Femur (tissue), 1 donor: ENCODE results near the gene FRS2.
A peak's percentile ranks its signal among the peaks of the same experiment; 100 is the strongest.
"Not testable (repeated sequence)": the region's sequence is repeated elsewhere in the genome, so short reads cannot be mapped to it uniquely, and the experiment has no call there.

Source experiments
- DNase-seq: peaks from one replicate; pipeline ENCODE4 v3.0.0-alpha.2; 2017

FRS2 gene

GRCh38 chr12:69588527-69588926 lies 118.3 kb downstream of the FRS2 start:
- DNase-seq: no peak

DNA sequence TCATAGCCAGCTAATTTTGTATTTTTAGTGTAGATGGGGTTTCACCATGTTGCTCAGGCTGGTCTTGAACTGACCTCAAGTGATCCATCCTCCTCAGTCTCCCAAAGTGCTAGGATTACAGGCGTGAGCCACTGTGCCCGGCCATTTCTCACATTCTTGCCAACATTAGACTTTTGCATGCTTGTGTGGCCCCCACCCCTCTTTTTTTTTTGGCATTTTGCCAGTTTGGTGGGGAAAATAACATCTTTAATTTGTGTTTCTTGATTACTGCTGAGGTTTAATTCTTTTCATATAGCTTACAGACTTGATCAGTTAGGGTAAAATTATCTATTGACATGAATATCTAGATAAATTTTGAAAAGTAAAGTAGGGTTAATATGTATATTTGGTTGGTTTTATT lies 118.9 kb downstream of the FRS2 start:
- no peak for DNase-seq

DNA sequence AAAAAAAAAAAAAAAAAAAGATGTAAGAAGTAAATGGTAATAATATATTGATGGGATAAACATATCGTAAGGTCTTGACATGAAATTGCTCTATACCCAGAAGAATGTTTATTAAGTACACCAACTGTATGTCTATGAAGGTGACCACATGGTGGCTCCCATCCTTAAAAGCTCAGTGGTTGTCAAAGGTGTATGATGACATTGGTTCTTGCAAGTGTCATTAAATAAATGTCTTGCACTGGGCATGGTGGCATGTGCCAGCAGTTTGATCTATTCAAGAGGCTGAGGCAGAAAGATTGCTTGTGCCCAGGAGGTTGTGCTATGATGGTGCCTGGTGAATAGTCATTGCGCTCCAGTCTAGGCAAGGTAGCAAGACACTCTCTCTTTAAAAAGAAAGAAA lies 125.5 kb downstream of the FRS2 start:
- DNase-seq: no peak

DNA sequence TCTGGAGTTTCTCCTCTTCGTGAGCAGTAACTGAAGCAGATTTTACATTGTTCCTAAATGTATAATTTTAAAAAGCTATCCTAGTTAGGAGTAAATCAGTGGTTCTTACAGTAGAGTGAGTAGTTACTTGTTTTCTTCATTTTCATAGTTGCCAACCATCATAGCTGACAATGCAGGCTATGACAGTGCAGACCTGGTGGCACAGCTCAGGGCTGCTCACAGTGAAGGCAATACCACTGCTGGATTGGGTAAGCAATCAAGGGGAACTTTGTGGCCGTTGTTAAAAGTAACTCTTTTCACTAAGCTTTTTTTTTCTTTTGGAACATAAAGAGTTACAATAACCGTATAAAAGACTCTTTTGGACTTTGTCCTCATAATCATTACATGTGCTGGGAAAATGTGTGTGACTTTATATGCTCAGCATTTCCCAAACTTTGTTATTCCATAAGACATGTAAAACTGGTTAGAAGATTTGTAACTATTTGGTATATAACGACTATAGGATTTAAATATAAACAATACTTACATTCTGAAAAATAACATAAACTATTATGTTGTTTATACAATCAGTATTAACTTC lies 128.1 kb downstream of the FRS2 start:
- no peak for DNase-seq

DNA sequence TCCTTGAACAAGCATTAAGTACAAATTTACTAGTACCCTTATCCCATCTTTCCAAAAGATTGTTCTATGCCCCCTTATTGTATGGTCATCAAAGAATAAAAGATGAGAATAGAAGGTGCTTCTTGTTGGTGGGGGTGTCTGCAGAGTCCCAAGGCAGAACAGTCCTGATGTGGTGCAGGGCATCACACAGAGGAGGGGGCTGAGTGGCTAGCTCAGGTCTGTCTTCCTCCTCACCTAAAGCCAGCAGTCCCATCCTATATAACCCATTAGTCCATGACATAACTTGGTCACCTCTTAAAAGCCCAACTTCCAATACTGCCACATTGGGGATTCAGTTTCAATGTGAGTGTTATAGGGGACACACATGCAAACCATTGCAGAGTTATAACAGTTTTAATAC lies 130.6 kb downstream of the FRS2 start:
- no peak for DNase-seq

GRCh38 chr12:69601962-69602685 lies 131.9 kb downstream of the FRS2 start:
- DNase-seq: no peak

- no peak for DNase-seq
Observed at GRCh38 chr12:69602954-69603353, 132.8 kb downstream of the FRS2 start.

GRCh38 chr12:69603556-69603955 lies 133.4 kb downstream of the FRS2 start:
- not testable (repeated sequence) for DNase-seq

GRCh38 chr12:69604275-69604674 lies 134.1 kb downstream of the FRS2 start:
- not testable (repeated sequence) for DNase-seq

DNA sequence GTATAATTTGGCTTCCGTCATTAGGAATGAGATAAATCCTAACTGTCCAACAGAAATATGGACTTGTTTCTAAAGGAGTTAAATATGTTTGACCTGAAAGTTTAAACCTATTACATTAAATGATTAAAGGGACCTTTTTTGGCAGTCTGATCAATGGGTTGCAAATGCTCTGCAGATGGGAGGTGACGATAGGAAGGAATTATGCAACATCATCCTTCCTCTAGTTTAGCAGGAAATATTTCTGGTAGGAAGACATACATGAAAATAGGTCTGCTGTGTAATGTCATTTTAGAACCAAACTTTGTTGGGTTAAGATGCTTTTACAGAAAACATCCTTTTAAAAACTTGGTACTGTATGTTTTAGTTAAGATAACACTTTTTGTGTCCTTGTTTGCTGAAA lies 137.9 kb downstream of the FRS2 start:
- DNase-seq: no peak

DNA sequence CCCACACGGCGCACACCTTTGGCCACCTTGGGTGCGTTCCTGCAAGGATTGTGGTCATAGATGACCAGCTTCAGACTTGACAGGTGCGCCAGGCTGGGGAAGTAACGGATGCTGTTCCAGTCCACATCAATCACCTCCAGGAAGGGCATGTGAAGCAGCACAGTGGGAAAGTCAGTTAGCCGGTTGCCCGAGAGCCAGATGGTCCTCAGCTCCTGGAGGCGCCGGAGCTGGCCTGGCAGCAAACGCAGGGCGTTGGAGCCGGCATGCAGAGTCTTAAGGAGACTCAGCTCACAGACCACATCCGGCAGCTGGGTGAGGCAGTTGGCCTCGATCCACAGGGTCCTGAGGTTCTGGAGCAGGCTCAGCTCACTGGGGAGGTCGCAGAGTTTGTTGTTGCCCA lies 139.9 kb downstream of the FRS2 start:
- DNase-seq: no peak

GRCh38 chr12:69610729-69611128 lies 140.5 kb downstream of the FRS2 start, which contains the start of gene LRRC10:
LRRC10 (minus strand) TSS chr12:69610907; CDS start chr12:69610838, 69 bp downstream.
- no peak for DNase-seq

DNA sequence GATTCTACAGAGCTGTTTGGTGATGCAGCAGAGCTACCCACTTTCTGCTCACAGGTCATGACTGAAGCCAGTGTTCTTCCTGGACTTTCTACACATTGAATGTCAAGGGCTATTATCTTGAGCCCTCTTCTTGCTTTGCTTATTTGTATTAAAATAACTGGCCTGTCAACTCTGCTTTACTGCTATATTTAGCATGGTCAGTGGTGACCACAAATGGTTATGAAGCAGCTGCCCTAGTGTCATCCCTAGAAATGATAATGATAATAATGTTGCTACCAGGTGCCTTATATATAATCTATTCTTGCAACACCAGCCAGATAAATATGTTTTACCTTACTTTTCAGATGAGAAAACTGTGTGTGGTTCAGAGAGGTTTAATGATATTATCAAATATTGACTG lies 143.2 kb downstream of the FRS2 start:
- DNase-seq: no peak

GRCh38 chr12:69616025-69616424 lies 145.8 kb downstream of the FRS2 start:
- no peak for DNase-seq

DNA sequence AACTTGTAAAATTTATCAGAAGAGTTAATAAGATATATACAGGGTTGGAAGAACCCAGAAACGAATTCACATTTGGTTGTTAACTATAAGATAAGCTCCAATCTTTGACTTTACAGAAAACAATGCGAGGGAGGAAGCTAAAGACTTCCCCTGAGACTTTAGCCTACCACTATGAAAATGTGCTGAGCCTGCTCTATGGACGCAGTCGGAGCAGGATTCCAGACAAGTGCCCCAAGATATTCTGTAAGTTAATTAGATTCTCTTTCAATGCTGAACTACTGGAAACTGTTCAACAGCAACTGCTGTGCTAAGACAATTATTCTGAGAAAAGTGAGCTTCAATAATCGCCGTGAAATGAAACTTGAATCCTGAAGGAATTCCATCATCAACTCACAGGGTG lies 148.9 kb downstream of the FRS2 start:
- no peak for DNase-seq

DNA sequence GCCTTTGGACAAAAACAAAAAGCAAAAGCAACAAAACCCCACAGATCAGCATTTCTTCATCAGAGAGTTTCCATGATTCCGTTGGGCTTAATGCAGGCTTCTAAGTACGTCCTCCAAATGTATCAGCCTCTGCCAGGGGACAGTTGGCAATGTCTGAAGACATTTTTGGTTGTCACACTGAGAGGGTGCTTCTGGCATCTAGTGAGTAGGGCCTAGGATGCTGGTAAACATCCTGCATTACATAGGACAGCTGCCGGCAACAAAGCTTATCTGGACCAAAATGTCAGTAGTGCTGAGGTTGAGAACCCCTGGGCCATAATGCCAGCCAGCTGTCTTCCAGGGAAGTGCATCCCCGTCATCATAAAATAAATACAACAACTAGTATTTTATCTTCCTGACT lies 149.9 kb downstream of the FRS2 start:
- no peak for DNase-seq

- no peak for DNase-seq
Observed at GRCh38 chr12:69620921-69621320, 150.7 kb downstream of the FRS2 start.

- no peak for DNase-seq
Observed at GRCh38 chr12:69621551-69621950, 151.4 kb downstream of the FRS2 start.

GRCh38 chr12:69623970-69624369 lies 153.8 kb downstream of the FRS2 start:
- peak; percentile 50 for DNase-seq

- no peak for DNase-seq
Observed at GRCh38 chr12:69627501-69627900, 157.3 kb downstream of the FRS2 start.
